ENCODE results near the gene FUT4.
"Not testable (repeated sequence)": the region's sequence is repeated elsewhere in the genome, so short reads cannot be mapped to it uniquely, and the experiment has no call there.

FUT4 gene

DNA sequence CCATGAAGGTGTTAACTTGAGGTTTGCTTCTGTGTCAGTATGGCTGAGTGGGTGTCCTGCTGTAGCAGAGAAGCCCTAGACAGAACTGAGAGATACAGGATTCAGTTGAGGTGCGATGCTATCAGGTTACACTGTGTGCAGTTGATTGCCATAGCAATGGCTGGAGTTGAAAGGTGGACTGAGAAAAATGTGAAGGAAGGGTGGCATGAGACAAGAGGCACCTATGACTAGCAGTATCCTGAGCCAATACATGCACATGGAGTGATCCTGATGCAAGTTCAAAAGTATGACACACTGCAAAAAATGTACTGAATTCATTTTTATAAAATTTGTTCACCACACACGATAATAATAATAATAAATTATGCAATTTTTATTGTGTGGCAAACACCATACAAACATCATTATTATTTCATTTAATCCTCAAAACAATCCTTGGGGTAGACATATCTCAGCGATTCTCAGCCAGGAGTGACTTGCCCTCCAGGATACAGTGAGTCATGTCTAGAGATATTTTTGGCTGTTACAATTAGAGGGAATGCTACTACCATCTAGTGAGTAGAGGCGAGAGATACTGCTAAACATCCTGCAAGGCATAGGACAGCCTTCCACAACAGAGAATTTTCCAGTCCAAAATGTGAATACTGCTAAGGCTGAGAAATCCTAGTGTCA, 19.6 kb downstream of the FUT4 start:
- in situ Hi-C loops (cut with MboI; ENCODE audit: low sequenced_read_pairs), result no loop called here

DNA sequence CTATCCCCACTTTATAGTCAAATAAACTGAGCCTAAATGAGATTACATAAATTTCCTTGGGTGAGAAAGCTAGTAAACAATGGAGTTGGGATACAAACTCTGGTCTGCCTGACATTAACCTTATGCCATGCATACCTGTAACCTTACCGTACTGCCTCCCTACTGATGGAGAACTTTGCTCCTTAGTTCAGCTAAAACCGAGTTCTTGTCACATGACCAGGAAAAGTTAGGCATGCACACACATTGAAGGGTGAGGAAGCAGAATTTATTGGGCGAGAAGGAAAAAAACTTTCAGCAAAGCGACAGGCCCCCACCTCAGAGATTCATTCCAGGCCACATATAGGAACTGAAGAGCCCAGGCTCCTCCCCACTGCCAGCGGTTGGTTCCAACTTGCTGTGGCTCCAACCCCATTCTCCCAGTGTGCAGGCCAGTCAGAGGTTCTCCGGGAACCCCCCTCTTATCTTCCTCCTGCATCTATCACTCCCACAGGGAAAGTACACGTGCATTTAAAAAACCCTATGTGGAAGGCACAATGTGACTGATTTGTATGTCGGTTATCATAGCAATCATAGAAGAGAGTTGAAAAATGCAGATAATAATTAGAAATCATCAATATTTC, 20.2 kb downstream of the FUT4 start:
- in situ Hi-C loops (cut with MboI; ENCODE audit: low sequenced_read_pairs), result no loop called here

- in situ Hi-C loops (cut with MboI; ENCODE audit: low sequenced_read_pairs), result no loop called here
These were observed 23.5 kb downstream of the FUT4 start, which contains the start of gene PIWIL4 for GRCh38 chr11:94567181-94567670. TSS of gene PIWIL4 (plus strand) at chr11:94567368. CDS start at chr11:94567519, 151 bp downstream.

DNA sequence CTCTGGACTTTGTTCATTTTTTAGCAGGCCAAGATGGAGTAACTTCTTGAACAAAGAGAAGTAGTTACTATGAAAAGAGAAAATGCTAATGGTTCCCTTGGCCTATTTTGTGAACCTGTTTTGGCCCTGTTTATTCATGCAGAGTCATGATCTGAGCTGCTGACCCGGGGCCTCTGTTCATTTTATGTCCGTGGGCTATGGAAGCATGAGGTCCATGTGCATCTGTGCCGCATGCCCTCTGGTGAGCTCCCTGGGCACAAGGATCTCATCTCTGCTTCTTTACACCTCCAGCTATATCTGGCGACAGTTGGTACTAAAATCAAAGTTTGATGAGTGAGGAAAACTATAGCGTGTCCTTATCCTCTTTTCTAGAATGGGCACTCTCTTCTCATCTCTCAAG, 24.5 kb downstream of the FUT4 start:
- in situ Hi-C loops (cut with MboI; ENCODE audit: low sequenced_read_pairs), result no loop called here

DNA sequence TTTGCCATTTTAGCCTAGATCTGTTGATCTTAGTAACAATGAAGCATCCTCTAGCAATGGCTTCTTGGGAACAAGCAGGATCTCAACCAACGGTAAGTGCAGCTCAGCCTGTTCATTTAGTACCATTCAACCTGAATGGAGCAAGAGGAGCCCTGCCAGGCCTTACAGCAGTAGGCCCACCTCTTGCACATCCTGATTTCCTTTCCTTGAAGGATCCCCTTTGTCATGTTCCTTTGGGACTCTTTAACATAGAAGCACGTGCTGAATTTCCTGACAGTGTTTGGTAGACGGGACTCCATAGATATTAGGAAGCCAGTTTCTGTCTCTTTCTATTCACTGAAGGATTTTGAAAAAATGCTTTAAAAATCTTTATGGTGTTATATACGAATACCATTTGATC, 25.0 kb downstream of the FUT4 start:
- in situ Hi-C loops (cut with MboI; ENCODE audit: low sequenced_read_pairs), result no loop called here

GRCh38 chr11:94572975-94573374, 29.3 kb downstream of the FUT4 start:
- in situ Hi-C loops (cut with MboI; ENCODE audit: low sequenced_read_pairs), result not testable (repeated sequence)

- in situ Hi-C loops (cut with MboI; ENCODE audit: low sequenced_read_pairs), result no loop called here
These were observed 30.7 kb downstream of the FUT4 start for GRCh38 chr11:94574193-94574961.

DNA sequence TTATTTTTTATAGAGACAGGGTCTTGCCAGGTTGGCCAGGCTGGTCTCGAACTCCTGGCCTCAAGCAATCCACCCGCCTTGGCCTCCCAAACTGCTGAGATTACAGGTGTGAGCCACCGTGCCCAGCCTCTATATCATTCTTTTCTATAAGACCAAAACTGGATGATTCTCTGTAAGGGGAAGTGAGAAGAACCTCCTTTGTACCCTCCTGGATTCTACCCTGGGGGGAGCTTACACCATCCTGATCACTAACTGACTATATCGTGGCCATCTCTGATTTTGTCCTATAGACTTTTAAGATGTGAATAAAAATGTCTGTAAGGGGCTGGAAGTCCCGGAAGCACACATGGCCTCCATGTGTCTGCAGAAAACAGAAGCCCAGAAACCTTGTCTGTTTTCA, 32.6 kb downstream of the FUT4 start:
- in situ Hi-C loops (cut with MboI; ENCODE audit: low sequenced_read_pairs), result no loop called here

DNA sequence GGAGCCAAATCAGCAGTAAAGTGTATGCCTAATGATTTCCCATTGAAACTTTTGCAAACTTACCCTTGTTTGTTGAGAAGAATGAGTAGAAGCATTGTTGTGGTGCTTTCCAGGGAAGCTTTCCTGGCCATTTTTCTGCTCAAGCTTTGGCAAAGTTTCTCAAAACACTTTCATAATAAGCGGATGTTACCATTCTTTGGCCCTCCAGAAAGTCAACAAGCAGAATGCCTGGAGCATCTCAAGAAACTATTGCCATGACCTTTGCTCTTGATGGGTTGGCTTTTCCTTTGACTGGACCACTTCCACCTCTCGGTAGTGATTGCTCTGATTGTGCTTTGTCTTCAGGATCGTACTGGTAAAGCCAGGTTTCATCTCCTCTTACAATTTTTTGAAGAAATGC, 34.1 kb downstream of the FUT4 start:
- in situ Hi-C loops (cut with MboI; ENCODE audit: low sequenced_read_pairs), result no loop called here

DNA sequence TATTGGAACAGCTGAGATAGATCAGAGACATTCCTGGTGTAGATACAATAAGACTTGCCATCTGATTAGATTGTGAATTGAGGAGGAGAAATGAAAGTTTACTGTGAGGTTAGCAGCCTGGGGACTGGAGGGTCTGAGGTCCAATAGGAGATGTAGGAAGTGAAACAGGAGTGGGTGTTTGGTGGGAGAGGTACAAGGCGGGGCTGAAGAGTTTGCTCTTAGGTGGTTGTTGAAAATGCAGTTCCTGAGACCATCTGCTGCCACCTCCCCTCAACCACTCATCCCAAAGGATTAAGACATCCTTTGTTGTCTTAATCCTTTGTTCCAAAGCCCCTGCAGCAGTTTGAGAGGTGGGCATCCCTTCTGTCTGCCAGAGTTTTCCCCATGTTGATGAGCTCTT, 38.2 kb downstream of the FUT4 start:
- in situ Hi-C loops (cut with MboI; ENCODE audit: low sequenced_read_pairs), result no loop called here

- in situ Hi-C loops (cut with MboI; ENCODE audit: low sequenced_read_pairs), result no loop called here
These were observed 39.6 kb downstream of the FUT4 start for GRCh38 chr11:94583213-94583865.

DNA sequence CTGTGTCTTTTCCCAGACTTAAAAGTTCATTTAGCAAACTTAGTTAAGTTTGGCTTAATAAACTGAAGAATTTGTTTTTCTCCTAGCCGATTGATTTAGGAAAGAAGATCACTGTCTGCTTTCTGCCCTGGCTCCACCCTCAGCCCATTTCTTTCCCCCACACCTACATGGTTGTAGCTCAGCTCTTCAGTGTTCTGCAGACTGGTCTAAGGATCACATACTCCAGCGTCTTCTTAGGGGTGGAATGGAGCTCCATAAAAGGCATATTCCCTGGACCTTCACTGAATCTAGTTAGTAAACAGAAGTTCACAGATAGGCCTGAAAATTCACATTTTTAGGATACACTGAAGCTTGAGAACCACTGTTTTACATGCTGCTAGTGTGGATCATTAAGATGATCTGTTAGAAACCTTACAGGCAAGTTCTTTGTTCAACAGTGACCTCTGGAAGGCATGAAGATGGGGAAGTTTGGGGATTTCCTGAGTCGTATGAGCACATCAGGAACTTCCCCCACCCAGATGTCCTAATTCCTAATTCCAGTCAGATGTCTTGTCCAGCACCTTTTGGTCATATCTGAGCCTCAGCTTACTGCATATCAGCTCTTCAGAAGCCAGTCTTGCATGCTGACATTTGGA, 40.3 kb downstream of the FUT4 start:
- in situ Hi-C loops (cut with MboI; ENCODE audit: low sequenced_read_pairs), result no loop called here

GRCh38 chr11:94584978-94585377, 41.3 kb downstream of the FUT4 start:
- in situ Hi-C loops (cut with MboI; ENCODE audit: low sequenced_read_pairs), result no loop called here

DNA sequence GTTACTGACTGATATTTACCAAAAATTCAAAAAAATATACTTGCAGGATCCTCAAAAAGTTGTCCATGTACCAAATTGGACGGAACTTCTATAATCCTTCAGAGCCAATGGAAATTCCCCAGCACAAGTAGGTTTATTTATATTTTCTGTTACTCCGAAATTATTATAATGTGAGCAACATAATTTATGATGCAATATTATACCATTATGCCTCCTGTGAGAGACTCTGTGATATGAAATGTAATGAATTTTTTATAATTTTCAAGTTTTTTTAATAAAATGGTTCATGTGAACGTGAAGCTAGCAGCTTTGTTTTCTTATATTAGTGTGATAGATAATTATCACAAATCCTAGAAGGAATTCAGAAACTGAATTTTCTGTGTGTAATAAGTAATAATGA, 41.7 kb downstream of the FUT4 start:
- in situ Hi-C loops (cut with MboI; ENCODE audit: low sequenced_read_pairs), result no loop called here

DNA sequence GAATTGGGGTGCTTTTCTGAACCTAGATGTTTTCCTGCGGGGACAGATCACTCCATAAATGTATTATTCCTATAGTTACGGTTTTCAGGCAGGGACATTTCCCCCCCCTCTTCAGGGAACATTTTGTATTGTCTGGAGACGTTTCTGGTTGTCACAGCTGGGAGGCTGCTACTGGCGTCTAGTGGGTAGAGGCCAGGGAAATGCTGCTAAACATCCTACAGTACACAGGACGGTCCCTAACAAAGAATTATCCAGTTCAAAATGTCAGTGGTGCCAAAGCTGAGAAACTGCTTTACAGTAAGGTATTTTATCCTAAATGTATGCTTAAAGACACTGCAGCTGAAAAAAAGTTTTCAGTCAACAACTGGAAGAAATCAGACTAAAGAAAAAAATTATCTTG, 42.8 kb downstream of the FUT4 start:
- in situ Hi-C loops (cut with MboI; ENCODE audit: low sequenced_read_pairs), result no loop called here

DNA sequence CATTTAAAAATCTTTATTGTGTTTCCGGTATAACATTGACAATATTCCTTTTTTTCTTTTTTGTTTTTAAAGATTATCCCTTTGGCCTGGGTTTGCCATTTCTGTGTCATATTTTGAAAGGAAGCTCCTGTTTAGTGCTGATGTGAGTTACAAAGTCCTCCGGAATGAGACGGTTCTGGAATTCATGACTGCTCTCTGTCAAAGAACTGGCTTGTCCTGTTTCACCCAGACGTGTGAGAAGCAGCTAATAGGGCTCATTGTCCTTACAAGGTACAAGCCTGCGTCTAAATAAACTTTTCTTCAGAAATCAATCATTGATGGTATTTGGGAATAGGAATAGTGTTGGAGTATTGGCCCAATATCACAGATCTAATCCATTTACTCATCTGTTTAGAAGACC, 43.3 kb downstream of the FUT4 start:
- in situ Hi-C loops (cut with MboI; ENCODE audit: low sequenced_read_pairs), result no loop called here

DNA sequence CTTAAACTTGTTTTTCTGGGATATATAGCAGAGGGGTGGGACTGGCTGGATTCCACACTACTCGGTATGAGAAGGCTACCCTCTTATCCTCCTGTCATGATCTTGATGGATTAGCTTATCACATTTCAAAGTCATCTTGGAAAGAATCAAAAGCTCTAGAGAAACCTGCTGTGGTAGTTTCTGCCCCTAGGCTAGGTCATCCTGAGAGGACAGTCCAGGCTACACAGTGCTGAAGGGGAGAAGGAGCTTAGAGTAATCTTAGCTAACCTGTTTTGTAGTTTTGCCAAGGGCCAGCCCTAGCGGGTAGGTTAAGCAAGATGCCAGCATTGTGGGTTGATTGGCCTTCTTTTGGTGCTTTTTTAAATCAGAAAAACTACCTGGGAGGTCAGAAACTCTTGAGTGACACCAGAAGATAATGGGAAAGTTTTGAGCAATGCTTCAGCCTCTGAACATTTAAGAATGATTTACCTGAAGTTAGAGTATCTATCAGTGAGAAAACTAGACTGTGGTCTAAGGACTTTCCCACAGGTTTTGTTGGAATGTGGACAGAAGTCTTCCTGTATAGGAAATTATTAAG, 44.7 kb downstream of the FUT4 start:
- in situ Hi-C loops (cut with MboI; ENCODE audit: low sequenced_read_pairs), result no loop called here

DNA sequence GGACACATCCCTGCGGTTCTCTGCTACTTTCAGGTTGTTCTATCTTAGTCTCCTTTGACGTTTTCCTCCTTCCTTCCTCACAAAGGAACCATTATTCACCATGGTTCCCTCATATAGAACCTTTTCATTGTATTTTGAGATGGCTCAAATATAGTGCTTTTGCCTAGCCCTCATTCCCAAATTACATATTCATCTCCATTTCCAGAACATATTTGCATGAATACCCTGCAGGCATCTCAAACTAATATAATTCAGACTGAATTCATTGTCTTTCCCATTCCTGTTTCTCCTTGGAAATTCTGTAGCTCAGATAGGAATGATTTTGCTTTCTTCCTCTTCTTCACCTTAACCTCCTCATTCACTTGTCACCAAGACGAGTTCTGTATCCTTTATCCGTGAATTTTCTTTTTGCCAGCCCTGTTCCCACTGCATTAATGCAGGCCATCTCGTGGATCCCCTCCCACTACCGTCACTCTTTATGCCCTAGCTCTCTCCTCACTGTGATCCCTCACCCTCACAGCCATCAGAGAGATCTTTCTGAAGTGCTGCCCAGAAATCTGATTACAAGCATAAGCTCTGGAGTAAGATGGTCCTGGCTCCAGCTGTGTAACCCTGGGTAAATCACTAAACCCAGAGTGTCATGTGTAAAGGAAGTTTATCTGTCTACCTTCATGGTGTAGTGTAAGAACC, 46.8 kb downstream of the FUT4 start:
- in situ Hi-C loops (cut with MboI; ENCODE audit: low sequenced_read_pairs), result no loop called here

GRCh38 chr11:94593030-94593429, 49.3 kb downstream of the FUT4 start:
- in situ Hi-C loops (cut with MboI; ENCODE audit: low sequenced_read_pairs), result no loop called here

- in situ Hi-C loops (cut with MboI; ENCODE audit: low sequenced_read_pairs), result no loop called here
These were observed 51.4 kb downstream of the FUT4 start for GRCh38 chr11:94595076-94595475.

Data from HL-60/S4 treated with retinoic acid at 250 ng/mL for 4 days and 3 days (cell line).